HepG2 (cell line): ENCODE results near the gene SPPL2B. TPM values are rescaled to one million over a fixed set of nuclear protein-coding genes. Genes with fewer than 3 reads are reported as not detected.

Source experiments
- ATF3 ChIP-seq: sonication (generic); formaldehyde crosslinking; IDR thresholded peaks from 2 replicates; pipeline ENCODE4 v1.4.0; 2020; ENCODE audit warnings: missing genetic modification reagents
- CBFB ChIP-seq: sonication (generic); formaldehyde crosslinking; IDR thresholded peaks from 2 replicates; pipeline ENCODE4 v1.4.0; 2020; ENCODE audit warnings: missing genetic modification reagents
- CHCHD3 ChIP-seq: sonication (generic); formaldehyde crosslinking; IDR thresholded peaks from 2 replicates; pipeline ENCODE4 v1.8.0; 2022; ENCODE audit warnings: mild to moderate bottlenecking, missing genetic modification reagents, moderate library complexity
- GMEB1 ChIP-seq: sonication (generic); formaldehyde crosslinking; IDR thresholded peaks from 2 replicates; pipeline ENCODE4 v1.5.1; 2020; ENCODE audit warnings: missing genetic modification reagents, mild to moderate bottlenecking, borderline replicate concordance
- HNRNPLL ChIP-seq: fragments of 200-400 bp; formaldehyde crosslinking; IDR thresholded peaks from 2 replicates; pipeline ENCODE4 v1.6.1; 2017; ENCODE audit warnings: mild to moderate bottlenecking, low read depth, low read length; ENCODE audit not compliant: poor library complexity, severe bottlenecking
- IRF2 ChIP-seq: IDR thresholded peaks from 2 replicates; pipeline ENCODE4 v1.6.1; 2018; ENCODE audit warnings: missing genetic modification reagents, missing compliant biosample characterization
- ISX ChIP-seq: sonication (generic); formaldehyde crosslinking; conservative IDR thresholded peaks from 2 replicates; pipeline ENCODE4 v1.5.0; 2020; ENCODE audit warnings: missing genetic modification reagents
- NONO ChIP-seq, 2 experiments: fragments of 450-650 bp in 1 of 2; sonication (generic) in 1 of 2; formaldehyde crosslinking in 1 of 2; IDR thresholded peaks in 1 of 2; conservative IDR thresholded peaks in 1 of 2; 2 replicates each; pipeline versions ENCODE4 v1.6.1 to v1.8.0; 2017 to 2022; ENCODE audit warnings: mild to moderate bottlenecking in 1 of 2, missing genetic modification reagents in 1 of 2, moderate library complexity in 1 of 2
- NR2C2 ChIP-seq: sonication (generic); formaldehyde crosslinking; IDR thresholded peaks from 2 replicates; pipeline ENCODE4 v1.4.0; 2020; ENCODE audit warnings: missing genetic modification reagents, mild to moderate bottlenecking, moderate library complexity, borderline replicate concordance
- PLRG1 ChIP-seq: fragments of 450-650 bp; conservative IDR thresholded peaks from 2 replicates; pipeline ENCODE4 v1.6.1; 2016
- REXO4 ChIP-seq: sonication (generic); formaldehyde crosslinking; IDR thresholded peaks from 2 replicates; pipeline ENCODE4 v1.8.0; 2022; ENCODE audit warnings: missing genetic modification reagents, mild to moderate bottlenecking, borderline replicate concordance
- SAFB2 ChIP-seq: sonication (generic); formaldehyde crosslinking; IDR thresholded peaks from 2 replicates; pipeline ENCODE4 v1.5.1; 2020; ENCODE audit warnings: missing genetic modification reagents, low read depth, mild to moderate bottlenecking, borderline replicate concordance
- SAP130 ChIP-seq: IDR thresholded peaks from 2 replicates; pipeline ENCODE4 v1.6.1; 2016; ENCODE audit warnings: low read depth
- SIX4 ChIP-seq: sonication (generic); formaldehyde crosslinking; IDR thresholded peaks from 2 replicates; pipeline ENCODE4 v1.4.0; 2020; ENCODE audit warnings: missing genetic modification reagents
- SMAD3 ChIP-seq: sonication (generic); formaldehyde crosslinking; IDR thresholded peaks from 2 replicates; pipeline ENCODE4 v1.4.0; 2020; ENCODE audit warnings: missing genetic modification reagents
- SMC3 ChIP-seq: IDR thresholded peaks from 2 replicates; pipeline ENCODE4 v1.6.1; 2011; ENCODE audit warnings: low read length, improper control_type of control experiment
- ZBTB8A ChIP-seq: sonication (generic); formaldehyde crosslinking; IDR thresholded peaks from 2 replicates; pipeline ENCODE4 v1.4.0; 2020; ENCODE audit warnings: mild to moderate bottlenecking, low read depth, missing genetic modification reagents, borderline replicate concordance
- ZNF143 ChIP-seq: sonication (generic); formaldehyde crosslinking; IDR thresholded peaks from 2 replicates; pipeline ENCODE4 v1.4.0; 2020; ENCODE audit warnings: missing genetic modification reagents
- ZNF337 ChIP-seq: sonication (generic); formaldehyde crosslinking; IDR thresholded peaks from 2 replicates; pipeline ENCODE4 v1.5.1; 2020; ENCODE audit warnings: missing genetic modification reagents, low read depth, mild to moderate bottlenecking, borderline replicate concordance
- ZNF350 ChIP-seq: sonication (generic); formaldehyde crosslinking; IDR thresholded peaks from 2 replicates; pipeline ENCODE4 v1.4.0; 2020; ENCODE audit warnings: mild to moderate bottlenecking, low read depth, missing genetic modification reagents, borderline replicate concordance
- ZNF367 ChIP-seq: sonication (generic); formaldehyde crosslinking; IDR thresholded peaks from 2 replicates; pipeline ENCODE4 v1.4.0; 2020; ENCODE audit warnings: missing genetic modification reagents, borderline replicate concordance
- ZNF382 ChIP-seq: sonication (generic); formaldehyde crosslinking; IDR thresholded peaks from 2 replicates; pipeline ENCODE4 v1.5.0; 2020; ENCODE audit warnings: missing genetic modification reagents, mild to moderate bottlenecking, borderline replicate concordance
- ZSCAN12 ChIP-seq: sonication (generic); formaldehyde crosslinking; IDR thresholded peaks from 2 replicates; pipeline ENCODE4 v1.9.0; 2021; ENCODE audit warnings: mild to moderate bottlenecking, missing genetic modification reagents
- polyA plus RNA-seq, 8 experiments: library from polyadenylated mRNA; depleted of rRNA in 3 of 8; stranded (reverse) in 7 of 8; unstranded in 1 of 8; fragments of >200 nt; fragmentation: Illumina TruSeq in 4 of 8; extraction: Trizol in 4 of 8; gene quantifications; 2 replicates each; pipeline versions ENCODE4 v1.2.1 to v1.2.3, GENCODE V29; 2011 to 2016; ENCODE audit warnings: low read depth in 4 of 8, missing spikeins in 1 of 8, mixed read lengths in 1 of 8; ENCODE audit not compliant: insufficient read depth in 1 of 8
- total RNA-seq, 5 experiments: library from RNA; depleted of rRNA; stranded (reverse); fragments of >200 nt; fragmentation: Illumina TruSeq; extraction: Trizol; gene quantifications; 2 replicates each; pipeline ENCODE4 v1.2.3, GENCODE V29; 2016; ENCODE audit warnings: low read depth in 1 of 5
- TF ChIP-seq, protein P1 (sequence below): sonication (generic); formaldehyde crosslinking; IDR thresholded peaks from 2 replicates; pipeline ENCODE4 v1.5.0; 2020; ENCODE audit warnings: missing genetic modification reagents
- TF ChIP-seq, protein P2 (sequence below): sonication (generic); formaldehyde crosslinking; IDR thresholded peaks from 2 replicates; pipeline ENCODE4 v1.8.0; 2022; ENCODE audit warnings: mild to moderate bottlenecking, missing genetic modification reagents; ENCODE audit not compliant: insufficient replicate concordance

Gene SPPL2B
- total and polyA plus RNA-seq, 2 of the 13 experiments (the other 11 are each of a cell fraction or from before 2014, with no cell fraction given): 14.9 to 15.2 TPM

DNA sequence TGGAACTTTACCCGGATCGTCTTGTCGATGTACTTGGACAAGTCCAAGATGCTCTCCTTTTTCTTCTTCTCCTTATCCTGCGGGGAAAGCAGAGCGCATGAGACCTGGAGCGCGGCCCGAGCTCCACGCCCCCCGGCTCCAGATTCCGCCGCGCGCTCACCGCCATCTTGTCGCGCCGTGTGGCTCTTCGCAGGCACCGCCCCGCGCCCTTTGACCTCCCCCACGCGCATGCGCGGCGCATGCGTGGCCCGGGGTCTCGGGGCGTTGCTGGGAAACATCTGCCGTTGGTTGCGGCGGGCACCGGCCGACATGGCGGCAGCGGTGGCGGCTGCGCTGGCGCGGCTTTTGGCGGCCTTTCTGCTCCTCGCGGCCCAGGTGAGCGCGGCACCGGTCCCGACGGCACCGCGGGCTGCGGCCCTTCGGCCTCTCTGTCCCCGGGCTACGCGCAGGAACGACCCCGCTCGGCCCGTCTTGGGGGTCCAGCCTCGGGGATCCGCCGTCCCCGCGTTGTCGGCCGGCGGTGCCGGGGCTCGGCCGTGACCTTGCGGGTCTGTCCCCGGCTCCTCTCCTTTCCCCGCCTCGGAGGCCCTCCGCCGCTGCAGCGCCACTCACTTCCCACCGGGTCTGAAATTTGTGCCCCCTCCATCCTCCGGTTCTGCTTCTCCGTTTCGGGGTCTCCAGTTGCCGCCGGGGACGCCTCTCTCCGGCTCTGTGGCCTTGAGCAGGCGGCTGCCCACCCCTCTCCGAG is at the start of gene SPPL2B, which contains the start of gene LSM7 (continued):
- TF ChIP-seq, protein P1, sequence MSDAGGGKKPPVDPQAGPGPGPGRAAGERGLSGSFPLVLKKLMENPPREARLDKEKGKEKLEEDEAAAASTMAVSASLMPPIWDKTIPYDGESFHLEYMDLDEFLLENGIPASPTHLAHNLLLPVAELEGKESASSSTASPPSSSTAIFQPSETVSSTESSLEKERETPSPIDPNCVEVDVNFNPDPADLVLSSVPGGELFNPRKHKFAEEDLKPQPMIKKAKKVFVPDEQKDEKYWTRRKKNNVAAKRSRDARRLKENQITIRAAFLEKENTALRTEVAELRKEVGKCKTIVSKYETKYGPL: no peak
- TF ChIP-seq SAP130 (CRISPR knock-in tag) (peak; percentile 94), HNRNPLL (peak; percentile 12), ZNF337 (no peak), SIX4 (CRISPR knock-in tag) (no peak), ISX (no peak), ZSCAN12 (CRISPR knock-in tag) (no peak), ZNF350 (CRISPR knock-in tag) (0 out of 2 replicates have a peak, but pooled peaks have one; percentile 28), GMEB1 (peak; percentile 82; the same call in 1 of the 2 replicates), ZNF382 (no peak), SMAD3 (CRISPR knock-in tag) (0 out of 2 replicates have a peak, but pooled peaks have one; percentile 19), PLRG1 (no peak), CBFB (0 out of 2 replicates have a peak, but pooled peaks have one; percentile 28), NONO (IDR thresholded peaks at IDR 0.05) (no peak), NONO (CRISPR knock-in tag; conservative IDR thresholded peaks at IDR 0.05) (peak; percentile 74; the same call in 1 of the 2 replicates), ATF3 (CRISPR knock-in tag) (peak; percentile 36; the same call in 1 of the 2 replicates), ZNF143 (CRISPR knock-in tag) (peak; percentile 83), SAFB2 (CRISPR knock-in tag) (0 out of 2 replicates have a peak, but pooled peaks have one; percentile 17), SMC3 (no peak), ZBTB8A (CRISPR knock-in tag) (no peak), IRF2 (CRISPR knock-in tag) (peak; percentile 66), ZNF367 (no peak), REXO4 (no peak), CHCHD3 (CRISPR knock-in tag) (no peak), NR2C2 (CRISPR knock-in tag) (peak; percentile 99)
- TF ChIP-seq, protein P2, sequence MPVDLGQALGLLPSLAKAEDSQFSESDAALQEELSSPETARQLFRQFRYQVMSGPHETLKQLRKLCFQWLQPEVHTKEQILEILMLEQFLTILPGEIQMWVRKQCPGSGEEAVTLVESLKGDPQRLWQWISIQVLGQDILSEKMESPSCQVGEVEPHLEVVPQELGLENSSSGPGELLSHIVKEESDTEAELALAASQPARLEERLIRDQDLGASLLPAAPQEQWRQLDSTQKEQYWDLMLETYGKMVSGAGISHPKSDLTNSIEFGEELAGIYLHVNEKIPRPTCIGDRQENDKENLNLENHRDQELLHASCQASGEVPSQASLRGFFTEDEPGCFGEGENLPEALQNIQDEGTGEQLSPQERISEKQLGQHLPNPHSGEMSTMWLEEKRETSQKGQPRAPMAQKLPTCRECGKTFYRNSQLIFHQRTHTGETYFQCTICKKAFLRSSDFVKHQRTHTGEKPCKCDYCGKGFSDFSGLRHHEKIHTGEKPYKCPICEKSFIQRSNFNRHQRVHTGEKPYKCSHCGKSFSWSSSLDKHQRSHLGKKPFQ: no peak
